Measurements from ENCODE around the gene CSPG4. TPM values are rescaled to one million over a fixed set of nuclear protein-coding genes. Genes with fewer than 3 reads are reported as not detected.
A peak's percentile ranks its signal among the peaks of the same experiment; 100 is the strongest.

The CSPG4 gene
- total RNA-seq, 1 experiment from 2014 or later: 0.20 TPM

DNA sequence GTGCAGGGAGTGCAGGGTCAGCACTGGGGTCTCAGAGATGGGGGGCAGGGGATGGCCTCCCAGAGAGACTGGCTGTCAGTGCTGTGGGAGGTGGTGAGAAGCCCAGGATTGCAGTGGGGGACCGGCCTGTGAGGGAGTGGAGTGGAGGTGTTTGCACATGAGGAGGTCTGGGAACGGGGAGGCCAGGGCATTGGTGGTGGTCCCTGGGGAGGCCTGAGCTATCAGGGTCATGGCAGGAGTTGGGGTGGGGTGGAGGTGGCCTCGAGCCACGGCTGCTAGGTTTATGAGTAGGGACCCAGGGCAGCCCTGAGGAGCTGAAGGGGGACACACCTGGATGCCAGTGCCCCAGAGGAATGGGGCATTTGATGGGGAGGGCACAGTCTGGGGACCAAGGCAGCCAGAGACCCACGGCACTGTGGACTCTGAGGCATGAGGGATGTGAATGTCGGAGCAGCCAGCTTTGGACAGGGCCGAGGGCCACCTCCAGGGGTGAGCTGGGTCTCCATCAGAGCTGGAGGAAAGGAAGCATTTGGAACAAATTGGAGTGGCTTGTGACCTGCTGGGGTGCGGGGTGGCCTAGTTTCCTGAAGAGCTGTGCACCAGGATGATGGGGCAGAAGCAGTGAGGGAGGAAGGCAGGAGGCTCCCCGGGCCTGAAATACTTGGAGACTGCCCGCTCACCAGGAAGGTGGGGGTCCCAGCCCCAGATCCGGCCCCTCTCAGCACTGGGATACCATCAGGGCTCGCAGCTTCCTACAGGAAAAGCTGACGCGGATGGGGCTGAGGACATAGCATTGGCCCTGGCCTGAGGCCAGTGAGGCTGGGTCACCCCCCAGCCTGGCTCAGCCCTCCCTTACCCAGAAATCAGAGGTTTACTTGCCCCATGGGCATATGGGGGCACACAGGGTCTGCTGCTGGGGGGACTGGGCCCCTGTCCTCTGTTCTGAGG lies 9.5 kb upstream of the CSPG4 start:
- Histone ChIP-seq H3K4me3 (ENCODE audit: low read depth, low read length) (no peak overlapping the region), H3K9me3 (no peaks in the 10 kb centered on the region), H3K4me1 (peaks cover 10% of the 10 kb centered on the region), H3K36me3 (ENCODE audit: control insufficient read depth, insufficient read depth, low read length) (no peaks in the 10 kb centered on the region), H3K27me3 (replicated peaks; ENCODE audit: control insufficient read depth, insufficient read depth, low read length) (no peaks in the 10 kb centered on the region)
- intact Hi-C loops (cut with micrococcal nuclease; ENCODE audit: unreplicated experiment): loop anchor here (10.0 kb wide), 1 partner anchor 203 kb away; no protein-coding TSS in a partner anchor
- H3K36me3 Mint-ChIP-seq (ENCODE audit: insufficient read depth, unreplicated experiment): no peaks in the 10 kb centered on the region
- H3K9me3 Mint-ChIP-seq (ENCODE audit: unreplicated experiment): no peaks in the 10 kb centered on the region
- no peak overlapping the region for H3K4me3 Mint-ChIP-seq (ENCODE audit: unreplicated experiment)
- H3K27me3 Mint-ChIP-seq (ENCODE audit: insufficient read depth, unreplicated experiment): no peaks in the 10 kb centered on the region
- TF ChIP-seq CTCF (IDR thresholded peaks at IDR 0.05; ENCODE audit: insufficient read depth in 1 of 2, low read depth in 1 of 2, low read length in 1 of 2, severe bottlenecking in 1 of 2, unreplicated experiment in 1 of 2): no peak
- ChIA-PET CTCF (no interaction called here), POLR2A (interaction anchor here (0.6 kb wide), 1 partner anchor 110 kb away, joined by 4 read pairs; no protein-coding TSS in a partner anchor)
- no TSS peak for BruUV-seq (replicated peaks)
- no peaks in the 10 kb centered on the region for H3K4me1 Mint-ChIP-seq (ENCODE audit: low read depth, unreplicated experiment)
- DNase-seq: no peak
- H3K27ac Mint-ChIP-seq (ENCODE audit: unreplicated experiment): peak overlapping the region; percentile 69

GRCh38 chr15:75721480-75721922 lies 8.9 kb upstream of the CSPG4 start:
- peaks cover 10% of the 10 kb centered on the region for H3K4me1 ChIP-seq
- no peaks in the 10 kb centered on the region for H3K4me1 Mint-ChIP-seq (ENCODE audit: low read depth, unreplicated experiment)
- H3K9me3 Mint-ChIP-seq (ENCODE audit: unreplicated experiment): no peaks in the 10 kb centered on the region
- H3K9me3 ChIP-seq: no peaks in the 10 kb centered on the region
- BruUV-seq (replicated peaks): no TSS peak
- peak overlapping the region; percentile 69 for H3K27ac Mint-ChIP-seq (ENCODE audit: unreplicated experiment)
- H3K36me3 Mint-ChIP-seq (ENCODE audit: insufficient read depth, unreplicated experiment): no peaks in the 10 kb centered on the region
- H3K4me3 Mint-ChIP-seq (ENCODE audit: unreplicated experiment): no peak overlapping the region
- no peak overlapping the region for H3K4me3 ChIP-seq (ENCODE audit: low read depth, low read length)
- CTCF ChIA-PET: no interaction called here
- no peaks in the 10 kb centered on the region for H3K27me3 ChIP-seq (replicated peaks; ENCODE audit: control insufficient read depth, insufficient read depth, low read length)
- intact Hi-C loops (cut with micrococcal nuclease; ENCODE audit: unreplicated experiment): loop anchor here (10.0 kb wide), 1 partner anchor 203 kb away; no protein-coding TSS in a partner anchor
- no peaks in the 10 kb centered on the region for H3K36me3 ChIP-seq (ENCODE audit: control insufficient read depth, insufficient read depth, low read length)
- DNase-seq: no peak
- POLR2A ChIA-PET: no interaction called here
- H3K27me3 Mint-ChIP-seq (ENCODE audit: insufficient read depth, unreplicated experiment): no peaks in the 10 kb centered on the region
- no peak for TF ChIP-seq CTCF (IDR thresholded peaks at IDR 0.05; ENCODE audit: insufficient read depth in 1 of 2, low read depth in 1 of 2, low read length in 1 of 2, severe bottlenecking in 1 of 2, unreplicated experiment in 1 of 2)

GRCh38 chr15:75720787-75721479 lies 8.3 kb upstream of the CSPG4 start:
- Mint-ChIP-seq H3K4me1 (ENCODE audit: low read depth, unreplicated experiment) (no peaks in the 10 kb centered on the region), H3K27me3 (ENCODE audit: insufficient read depth, unreplicated experiment) (no peaks in the 10 kb centered on the region), H3K4me3 (ENCODE audit: unreplicated experiment) (no peak overlapping the region), H3K27ac (ENCODE audit: unreplicated experiment) (peak overlapping the region; percentile 45), H3K36me3 (ENCODE audit: insufficient read depth, unreplicated experiment) (no peaks in the 10 kb centered on the region), H3K9me3 (ENCODE audit: unreplicated experiment) (no peaks in the 10 kb centered on the region)
- peak in 1 of 2 experiments; percentile 19 for TF ChIP-seq CTCF (IDR thresholded peaks at IDR 0.05; ENCODE audit: insufficient read depth in 1 of 2, low read depth in 1 of 2, low read length in 1 of 2, severe bottlenecking in 1 of 2, unreplicated experiment in 1 of 2)
- Histone ChIP-seq H3K27me3 (replicated peaks; ENCODE audit: control insufficient read depth, insufficient read depth, low read length) (no peaks in the 10 kb centered on the region), H3K36me3 (ENCODE audit: control insufficient read depth, insufficient read depth, low read length) (no peaks in the 10 kb centered on the region), H3K9me3 (no peaks in the 10 kb centered on the region), H3K4me1 (peaks cover 10% of the 10 kb centered on the region), H3K4me3 (ENCODE audit: low read depth, low read length) (no peak overlapping the region)
- BruUV-seq (replicated peaks): no TSS peak
- intact Hi-C loops (cut with micrococcal nuclease; ENCODE audit: unreplicated experiment): loop anchor here (10.0 kb wide), 1 partner anchor 204 kb away; no protein-coding TSS in a partner anchor
- ChIA-PET POLR2A (no interaction called here), CTCF (no interaction called here)
- no peak for DNase-seq
